Measurements from ENCODE around the gene AP1S1.
A peak's percentile ranks its signal among the peaks of the same experiment; 100 is the strongest.

Gene AP1S1

GRCh38 chr7:101156866-101157589 is 2.8 kb downstream of the AP1S1 start:
- TF ChIP-seq, protein P1, sequence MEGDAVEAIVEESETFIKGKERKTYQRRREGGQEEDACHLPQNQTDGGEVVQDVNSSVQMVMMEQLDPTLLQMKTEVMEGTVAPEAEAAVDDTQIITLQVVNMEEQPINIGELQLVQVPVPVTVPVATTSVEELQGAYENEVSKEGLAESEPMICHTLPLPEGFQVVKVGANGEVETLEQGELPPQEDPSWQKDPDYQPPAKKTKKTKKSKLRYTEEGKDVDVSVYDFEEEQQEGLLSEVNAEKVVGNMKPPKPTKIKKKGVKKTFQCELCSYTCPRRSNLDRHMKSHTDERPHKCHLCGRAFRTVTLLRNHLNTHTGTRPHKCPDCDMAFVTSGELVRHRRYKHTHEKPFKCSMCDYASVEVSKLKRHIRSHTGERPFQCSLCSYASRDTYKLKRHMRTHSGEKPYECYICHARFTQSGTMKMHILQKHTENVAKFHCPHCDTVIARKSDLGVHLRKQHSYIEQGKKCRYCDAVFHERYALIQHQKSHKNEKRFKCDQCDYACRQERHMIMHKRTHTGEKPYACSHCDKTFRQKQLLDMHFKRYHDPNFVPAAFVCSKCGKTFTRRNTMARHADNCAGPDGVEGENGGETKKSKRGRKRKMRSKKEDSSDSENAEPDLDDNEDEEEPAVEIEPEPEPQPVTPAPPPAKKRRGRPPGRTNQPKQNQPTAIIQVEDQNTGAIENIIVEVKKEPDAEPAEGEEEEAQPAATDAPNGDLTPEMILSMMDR (IDR thresholded peaks at IDR 0.05; ENCODE audit: low read depth, low read length, missing control alignments): no peak
- no peak for DNase-seq (ENCODE audit: extremely low read depth, low read depth)
- H3K4me3 ChIP-seq (replicated peaks; ENCODE audit: low read depth, low read length): no peak overlapping the region

GRCh38 chr7:101159696-101160674 is 5.7 kb downstream of the AP1S1 start:
- H3K4me3 ChIP-seq (replicated peaks; ENCODE audit: low read depth, low read length): no peak overlapping the region
- DNase-seq (ENCODE audit: extremely low read depth, low read depth): no peak
- TF ChIP-seq, protein P1 (IDR thresholded peaks at IDR 0.05; ENCODE audit: low read depth, low read length, missing control alignments): no peak

- DNase-seq (ENCODE audit: extremely low read depth, low read depth): no peak
- H3K4me3 ChIP-seq (replicated peaks; ENCODE audit: low read depth, low read length): no peak overlapping the region
- TF ChIP-seq, protein P1 (IDR thresholded peaks at IDR 0.05; ENCODE audit: low read depth, low read length, missing control alignments): no peak
Measured at GRCh38 chr7:101160910-101161309, 6.6 kb downstream of the AP1S1 start.

DNA sequence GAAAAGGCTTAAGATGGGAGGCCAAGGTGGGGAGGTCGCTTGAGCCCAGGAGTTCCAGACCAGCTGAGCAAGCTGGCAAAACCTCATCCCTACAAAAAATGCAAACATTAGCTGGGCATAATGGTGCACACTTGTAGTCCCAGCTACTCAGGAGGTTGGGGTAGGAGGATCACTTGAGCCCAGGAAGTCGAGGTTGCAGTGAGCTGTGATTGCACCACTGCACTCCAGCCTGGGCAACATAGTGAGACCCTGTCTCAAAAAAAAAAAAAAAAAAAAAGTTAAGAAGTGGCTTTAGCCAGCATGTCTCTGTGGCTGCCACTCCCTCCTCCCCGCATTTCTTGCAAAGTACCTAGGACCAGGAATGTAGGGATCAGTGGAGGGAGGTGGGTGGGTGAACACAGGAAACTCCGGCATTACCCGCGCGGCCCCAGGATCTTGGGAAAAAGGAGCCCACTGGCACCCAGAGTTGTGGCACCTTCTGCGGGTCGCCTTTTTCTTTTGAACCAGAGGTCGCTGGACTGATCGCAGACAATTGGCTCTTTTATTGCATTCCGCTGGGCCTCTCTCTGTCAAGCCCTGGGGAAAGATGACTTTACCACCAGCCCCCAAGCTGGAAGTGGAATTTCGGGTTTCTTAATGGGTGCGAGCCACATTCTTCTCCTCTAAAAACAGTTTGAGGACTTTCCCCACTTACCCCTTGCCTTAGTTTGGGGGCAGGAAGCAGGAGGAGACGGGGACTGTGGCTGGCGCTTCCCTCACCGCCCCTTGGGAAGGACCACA is 7.6 kb downstream of the AP1S1 start:
- peak overlapping the region; percentile 54 for H3K4me3 ChIP-seq (replicated peaks; ENCODE audit: low read depth, low read length)
- TF ChIP-seq, protein P1 (IDR thresholded peaks at IDR 0.05; ENCODE audit: low read depth, low read length, missing control alignments): no peak
- no peak for DNase-seq (ENCODE audit: extremely low read depth, low read depth)

DNA sequence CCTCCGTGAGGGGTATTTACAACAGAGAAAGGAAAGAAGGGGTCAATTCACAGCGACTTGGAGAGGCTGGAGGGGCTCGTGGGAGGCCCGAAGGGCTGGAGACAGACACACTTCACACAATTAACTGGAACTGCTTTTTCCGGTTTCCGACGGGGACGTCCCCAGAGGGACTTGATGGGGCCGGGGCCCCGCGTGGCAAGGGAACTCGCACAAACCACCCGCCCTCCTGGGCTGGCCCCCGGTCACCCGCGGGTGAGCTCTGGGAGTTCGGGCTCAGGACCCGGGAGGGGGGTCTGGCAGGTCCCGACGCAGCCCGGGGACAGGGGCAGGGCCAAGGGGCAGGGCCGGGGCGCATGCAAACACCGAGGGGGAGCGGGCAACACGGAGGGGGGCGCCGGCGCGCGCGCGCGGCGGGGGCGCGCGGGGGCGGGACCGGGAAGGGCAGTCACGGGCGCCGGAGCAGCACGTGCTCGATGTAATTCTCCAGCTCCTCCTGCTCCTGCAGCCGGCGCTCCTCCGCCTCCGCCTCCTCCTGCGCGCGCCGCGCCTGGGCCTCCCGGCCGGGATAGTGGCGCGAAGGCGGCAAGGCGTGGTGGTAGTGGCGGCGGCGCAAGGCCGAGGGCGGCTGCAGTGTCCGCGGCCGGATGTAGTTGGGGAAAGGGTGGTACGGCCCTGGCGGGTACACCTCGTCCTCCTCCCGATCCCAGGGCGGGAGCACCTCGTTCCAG is 8.4 kb downstream of the AP1S1 start:
- H3K4me3 ChIP-seq (replicated peaks; ENCODE audit: low read depth, low read length): peak overlapping the region; percentile 54
- DNase-seq (ENCODE audit: extremely low read depth, low read depth): no peak
- TF ChIP-seq, protein P1 (IDR thresholded peaks at IDR 0.05; ENCODE audit: low read depth, low read length, missing control alignments): no peak
